ENCODE results near the gene MINDY1.

MINDY1 gene

GRCh38 chr1:150999051-150999674, 7.5 kb downstream of the MINDY1 start:
- FAIRE-seq (no peak), DNase-seq (ENCODE audit: insufficient read length) (no peak)
- TF ChIP-seq POLR2AphosphoS5 (IDR thresholded peaks at IDR 0.05; ENCODE audit: low read depth, low read length) (no peak), POLR2A (IDR thresholded peaks at IDR 0.05; ENCODE audit: low read depth, low read length) (no peak), TAF1 (IDR thresholded peaks at IDR 0.05; ENCODE audit: borderline replicate concordance, low read depth, low read length) (no peak)

- FAIRE-seq (no peak), DNase-seq (ENCODE audit: insufficient read length) (no peak)
- TF ChIP-seq POLR2A (IDR thresholded peaks at IDR 0.05; ENCODE audit: low read depth, low read length) (no peak), POLR2AphosphoS5 (IDR thresholded peaks at IDR 0.05; ENCODE audit: low read depth, low read length) (no peak), TAF1 (IDR thresholded peaks at IDR 0.05; ENCODE audit: borderline replicate concordance, low read depth, low read length) (no peak)
These were observed 8.8 kb downstream of the MINDY1 start for GRCh38 chr1:150997949-150998348.

DNA sequence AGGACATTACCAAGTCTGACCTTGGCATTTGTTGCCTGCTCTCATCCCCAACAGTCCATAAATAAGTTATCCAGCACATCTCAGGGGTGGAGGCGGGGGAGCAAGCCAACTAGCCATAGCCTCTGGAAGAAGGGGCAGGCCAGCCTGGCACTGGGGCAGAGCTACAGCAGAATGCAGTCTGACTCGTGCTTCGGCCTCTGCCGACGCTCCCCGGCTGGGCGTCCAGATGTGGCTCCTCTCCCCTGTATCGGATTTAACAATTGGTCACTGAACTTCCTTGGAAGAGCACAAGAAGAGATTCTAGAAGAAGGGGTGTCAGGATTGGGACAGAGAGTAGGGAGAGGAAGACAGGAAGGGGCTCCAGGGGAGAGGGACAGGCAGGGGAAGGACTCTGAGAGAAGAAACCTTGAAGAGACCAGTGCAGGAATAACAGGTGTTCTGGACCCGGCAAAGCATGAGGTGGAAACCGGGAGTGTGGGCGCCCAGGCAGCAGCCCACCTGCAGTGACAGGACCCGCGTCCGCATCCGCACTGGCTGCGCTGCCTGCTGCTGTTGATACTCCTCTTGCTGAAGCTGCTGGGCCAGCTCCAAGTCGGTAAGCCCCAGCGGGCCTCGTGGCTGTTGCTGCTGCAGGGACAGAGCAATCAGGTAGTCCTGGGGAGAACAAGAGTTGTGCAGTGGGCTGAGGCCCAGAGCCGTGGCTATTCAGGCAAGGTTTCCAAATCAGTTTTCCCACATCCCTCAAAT, 9.4 kb downstream of the MINDY1 start:
- TF ChIP-seq POLR2A (IDR thresholded peaks at IDR 0.05; ENCODE audit: low read depth, low read length), result no peak
- TF ChIP-seq TAF1 (IDR thresholded peaks at IDR 0.05; ENCODE audit: borderline replicate concordance, low read depth, low read length), result no peak
- TF ChIP-seq POLR2AphosphoS5 (IDR thresholded peaks at IDR 0.05; ENCODE audit: low read depth, low read length), result no peak
- no peak for FAIRE-seq
- DNase-seq (ENCODE audit: insufficient read length), result no peak

- no peak for DNase-seq (ENCODE audit: insufficient read length)
- TF ChIP-seq TAF1 (IDR thresholded peaks at IDR 0.05; ENCODE audit: borderline replicate concordance, low read depth, low read length), result no peak
- no peak for TF ChIP-seq POLR2A (IDR thresholded peaks at IDR 0.05; ENCODE audit: low read depth, low read length)
- no peak for TF ChIP-seq POLR2AphosphoS5 (IDR thresholded peaks at IDR 0.05; ENCODE audit: low read depth, low read length)
- FAIRE-seq, result no peak
These were observed 10.8 kb downstream of the MINDY1 start for GRCh38 chr1:150995896-150996295.

DNA sequence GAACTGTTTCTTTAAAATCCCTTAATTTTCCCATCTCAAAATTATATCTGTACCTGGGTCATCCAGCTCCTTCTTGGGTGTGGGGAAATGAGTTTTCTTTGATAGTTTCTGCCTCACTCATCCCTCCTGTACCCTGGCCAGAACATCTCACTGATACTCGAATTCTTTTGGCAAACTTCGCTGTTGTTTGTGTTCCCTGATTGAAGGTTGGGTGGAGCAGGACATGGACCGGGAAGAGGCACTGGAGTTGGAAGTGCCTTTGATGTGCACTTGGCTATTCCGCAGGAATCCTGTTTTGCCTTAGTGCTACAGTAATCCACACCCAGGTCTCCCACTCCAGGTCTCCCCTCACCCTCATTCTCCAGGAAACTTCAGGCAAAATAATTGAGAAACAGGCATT, 11.2 kb downstream of the MINDY1 start:
- TF ChIP-seq TAF1 (IDR thresholded peaks at IDR 0.05; ENCODE audit: borderline replicate concordance, low read depth, low read length), result no peak
- no peak for TF ChIP-seq POLR2AphosphoS5 (IDR thresholded peaks at IDR 0.05; ENCODE audit: low read depth, low read length)
- TF ChIP-seq POLR2A (IDR thresholded peaks at IDR 0.05; ENCODE audit: low read depth, low read length), result no peak
- DNase-seq (ENCODE audit: insufficient read length), result no peak
- peak; percentile 56 for FAIRE-seq

GRCh38 chr1:150994248-150994647, 12.5 kb downstream of the MINDY1 start:
- FAIRE-seq (no peak), DNase-seq (ENCODE audit: insufficient read length) (no peak)
- no peak for TF ChIP-seq TAF1 (IDR thresholded peaks at IDR 0.05; ENCODE audit: borderline replicate concordance, low read depth, low read length)
- no peak for TF ChIP-seq POLR2A (IDR thresholded peaks at IDR 0.05; ENCODE audit: low read depth, low read length)
- TF ChIP-seq POLR2AphosphoS5 (IDR thresholded peaks at IDR 0.05; ENCODE audit: low read depth, low read length), result no peak

- FAIRE-seq (no peak), DNase-seq (ENCODE audit: insufficient read length) (no peak)
- TF ChIP-seq POLR2A (IDR thresholded peaks at IDR 0.05; ENCODE audit: low read depth, low read length), result no peak
- no peak for TF ChIP-seq POLR2AphosphoS5 (IDR thresholded peaks at IDR 0.05; ENCODE audit: low read depth, low read length)
- TF ChIP-seq TAF1 (IDR thresholded peaks at IDR 0.05; ENCODE audit: borderline replicate concordance, low read depth, low read length), result no peak
These were observed 14.1 kb downstream of the MINDY1 start for GRCh38 chr1:150992626-150993025.

DNA sequence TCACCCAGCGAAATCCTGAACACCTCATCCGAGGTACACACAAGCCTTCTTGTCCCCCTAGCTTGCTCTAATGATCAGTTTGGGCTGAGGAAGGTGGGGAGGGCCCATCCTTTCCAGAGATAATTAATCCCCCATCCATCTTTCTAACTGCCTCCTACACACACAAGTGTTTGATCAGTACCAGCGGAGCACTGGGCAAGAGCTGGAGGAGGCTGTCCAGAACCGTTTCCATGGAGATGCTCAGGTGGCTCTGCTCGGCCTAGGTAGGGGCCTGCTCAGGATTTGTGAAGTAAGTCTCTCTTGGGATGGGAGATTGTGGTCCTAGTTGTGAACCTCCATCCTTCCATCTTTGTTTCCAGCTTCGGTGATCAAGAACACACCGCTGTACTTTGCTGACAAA, 18.8 kb downstream of the MINDY1 start:
- FAIRE-seq, result no peak
- TF ChIP-seq POLR2A (IDR thresholded peaks at IDR 0.05; ENCODE audit: low read depth, low read length) (no peak), TAF1 (IDR thresholded peaks at IDR 0.05; ENCODE audit: borderline replicate concordance, low read depth, low read length) (no peak), POLR2AphosphoS5 (IDR thresholded peaks at IDR 0.05; ENCODE audit: low read depth, low read length) (no peak)
- no peak for DNase-seq (ENCODE audit: insufficient read length)

- no peak for TF ChIP-seq POLR2AphosphoS5 (IDR thresholded peaks at IDR 0.05; ENCODE audit: low read depth, low read length)
- TF ChIP-seq POLR2A (IDR thresholded peaks at IDR 0.05; ENCODE audit: low read depth, low read length), result no peak
- no peak for TF ChIP-seq TAF1 (IDR thresholded peaks at IDR 0.05; ENCODE audit: borderline replicate concordance, low read depth, low read length)
- DNase-seq (ENCODE audit: insufficient read length), result no peak
- FAIRE-seq, result no peak
These were observed 21.4 kb downstream of the MINDY1 start for GRCh38 chr1:150985179-150985825.

GRCh38 chr1:150981805-150982712, 24.6 kb downstream of the MINDY1 start, which contains the start of gene ANXA9:
Gene ANXA9, plus strand, starts transcription at chr1:150982292. Its CDS starts 814 bp downstream, at chr1:150983106.
- DNase-seq (ENCODE audit: insufficient read length) (no peak), FAIRE-seq (no peak)
- no peak for TF ChIP-seq POLR2A (IDR thresholded peaks at IDR 0.05; ENCODE audit: low read depth, low read length)
- TF ChIP-seq TAF1 (IDR thresholded peaks at IDR 0.05; ENCODE audit: borderline replicate concordance, low read depth, low read length), result no peak
- TF ChIP-seq POLR2AphosphoS5 (IDR thresholded peaks at IDR 0.05; ENCODE audit: low read depth, low read length), result no peak

Measured in GM12892 (cell line).